RWPE2 (cell line): Measurements from ENCODE around the gene NR1D2.

Experiments
- ATAC-seq: fragments of 200-7000 bp; cut with Tn5 transposase; 3 replicates; pipeline ENCODE4 v1.9.1; 2021; ENCODE audit warnings: low read depth
- DNase-seq: peaks from one replicate; pipeline ENCODE4 v3.0.0-alpha.2; 2020; ENCODE audit warnings: low spot score
- H3K27ac ChIP-seq: fragments of 450-650 bp; 2 replicates; pipeline ENCODE4 v1.5.1; 2017; ENCODE audit warnings: mild to moderate bottlenecking; ENCODE audit not compliant: poor library complexity, severe bottlenecking
- H3K27me3 ChIP-seq: fragments of 250-450 bp; sonication (Bioruptor Pico); 2 replicates; pipeline ENCODE4 v1.5.1; 2021; ENCODE audit warnings: mild to moderate bottlenecking, moderate library complexity; ENCODE audit not compliant: insufficient read depth, poor library complexity, severe bottlenecking
- H3K36me3 ChIP-seq: fragments of 250-450 bp; sonication (Bioruptor Pico); 2 replicates; pipeline ENCODE4 v1.5.1; 2020; ENCODE audit warnings: low read depth, mild to moderate bottlenecking, moderate library complexity
- H3K4me1 ChIP-seq: fragments of 250-450 bp; sonication (Bioruptor Pico); 2 replicates; pipeline ENCODE4 v1.5.1; 2021; ENCODE audit warnings: mild to moderate bottlenecking, moderate library complexity; ENCODE audit not compliant: insufficient read depth, poor library complexity, severe bottlenecking
- H3K4me3 ChIP-seq: fragments of 250-450 bp; sonication (Bioruptor Pico); 2 replicates; pipeline ENCODE4 v1.5.1; 2021; ENCODE audit warnings: mild to moderate bottlenecking, moderate library complexity; ENCODE audit not compliant: severe bottlenecking
- H3K9me3 ChIP-seq: fragments of 250-450 bp; sonication (Bioruptor Pico); 2 replicates; pipeline ENCODE4 v1.5.1; 2021; ENCODE audit warnings: mild to moderate bottlenecking, moderate library complexity; ENCODE audit not compliant: severe bottlenecking
- TF ChIP-seq, protein P1 (sequence below): fragments of 450-650 bp; IDR thresholded peaks from one replicate; pipeline ENCODE4 v1.5.1; 2017; ENCODE audit warnings: mild to moderate bottlenecking, moderate library complexity; ENCODE audit not compliant: poor library complexity, severe bottlenecking

Gene NR1D2

DNA sequence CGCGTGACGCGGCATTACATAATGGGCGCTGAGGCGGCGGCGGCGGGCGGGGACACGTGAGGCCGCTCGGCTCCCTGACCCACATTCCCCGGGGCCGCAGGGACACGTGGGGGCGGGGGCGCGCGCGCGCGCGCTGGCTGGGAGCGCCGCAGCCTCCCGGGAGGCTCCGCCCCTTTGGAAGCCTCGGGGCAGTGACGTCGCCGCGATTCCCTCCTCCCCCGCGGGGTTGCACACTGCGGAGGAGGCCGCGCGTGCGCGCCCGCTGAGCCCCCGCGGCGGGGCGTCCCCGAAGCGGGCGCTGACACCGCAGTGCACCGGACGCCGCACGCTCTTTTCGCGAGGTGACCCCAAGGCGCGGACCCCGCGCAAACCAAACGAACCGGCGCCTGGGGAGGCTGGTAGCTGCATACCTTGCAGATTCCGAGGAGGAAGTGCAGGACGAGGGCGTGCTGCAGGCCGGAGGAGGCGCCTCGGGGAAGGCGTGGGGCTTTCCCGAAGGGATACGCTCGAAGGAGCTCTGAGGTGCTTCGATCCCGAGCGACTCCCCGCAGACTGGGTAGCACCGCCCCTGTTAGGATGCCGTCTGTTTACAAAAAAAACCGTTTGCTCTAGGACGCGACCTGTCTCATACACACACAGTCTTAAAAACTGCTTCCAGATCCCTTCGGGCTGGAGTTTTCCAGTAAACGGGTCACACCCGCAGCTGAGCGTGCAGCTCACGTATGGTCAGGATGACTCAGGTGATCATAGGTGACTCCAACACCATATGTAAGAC is 1.0 kb downstream of the NR1D2 start:
- H3K9me3 ChIP-seq = no peaks in the 10 kb centered on the region
- DNase-seq (peak; percentile 93), ATAC-seq (peak; percentile 72)
- no peaks in the 10 kb centered on the region for H3K36me3 ChIP-seq
- H3K4me3 ChIP-seq = peak overlapping the region; percentile 98
- H3K27me3 ChIP-seq = no peaks in the 10 kb centered on the region
- peak overlapping the region; percentile 76 for H3K27ac ChIP-seq
- TF ChIP-seq, protein P1, sequence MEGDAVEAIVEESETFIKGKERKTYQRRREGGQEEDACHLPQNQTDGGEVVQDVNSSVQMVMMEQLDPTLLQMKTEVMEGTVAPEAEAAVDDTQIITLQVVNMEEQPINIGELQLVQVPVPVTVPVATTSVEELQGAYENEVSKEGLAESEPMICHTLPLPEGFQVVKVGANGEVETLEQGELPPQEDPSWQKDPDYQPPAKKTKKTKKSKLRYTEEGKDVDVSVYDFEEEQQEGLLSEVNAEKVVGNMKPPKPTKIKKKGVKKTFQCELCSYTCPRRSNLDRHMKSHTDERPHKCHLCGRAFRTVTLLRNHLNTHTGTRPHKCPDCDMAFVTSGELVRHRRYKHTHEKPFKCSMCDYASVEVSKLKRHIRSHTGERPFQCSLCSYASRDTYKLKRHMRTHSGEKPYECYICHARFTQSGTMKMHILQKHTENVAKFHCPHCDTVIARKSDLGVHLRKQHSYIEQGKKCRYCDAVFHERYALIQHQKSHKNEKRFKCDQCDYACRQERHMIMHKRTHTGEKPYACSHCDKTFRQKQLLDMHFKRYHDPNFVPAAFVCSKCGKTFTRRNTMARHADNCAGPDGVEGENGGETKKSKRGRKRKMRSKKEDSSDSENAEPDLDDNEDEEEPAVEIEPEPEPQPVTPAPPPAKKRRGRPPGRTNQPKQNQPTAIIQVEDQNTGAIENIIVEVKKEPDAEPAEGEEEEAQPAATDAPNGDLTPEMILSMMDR = no peak
- peaks cover 34% of the 10 kb centered on the region for H3K4me1 ChIP-seq

DNA sequence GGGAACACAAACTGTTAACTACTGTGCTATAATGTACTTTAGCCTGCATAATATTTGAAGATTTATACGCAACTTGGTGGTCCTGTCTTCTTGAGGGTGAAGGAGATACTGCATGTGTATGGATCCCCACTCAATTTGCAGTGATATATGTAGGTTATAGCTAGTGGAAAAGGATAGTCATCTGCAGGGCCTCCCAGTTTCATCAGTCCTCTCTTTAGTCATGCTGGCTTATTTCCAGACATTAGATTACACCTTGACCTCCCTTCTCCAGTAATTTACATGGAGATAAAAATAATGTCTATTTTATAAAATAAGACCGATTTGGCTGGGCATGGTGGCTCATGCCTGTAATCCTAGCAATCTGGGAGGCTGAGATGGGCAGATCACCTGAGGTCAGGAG is 3.7 kb downstream of the NR1D2 start:
- Histone ChIP-seq H3K4me3 (no peak overlapping the region), H3K27me3 (no peaks in the 10 kb centered on the region), H3K4me1 (peaks cover 34% of the 10 kb centered on the region), H3K27ac (no peak overlapping the region), H3K36me3 (no peaks in the 10 kb centered on the region), H3K9me3 (no peaks in the 10 kb centered on the region)
- ATAC-seq (no peak), DNase-seq (no peak)
- TF ChIP-seq, protein P1 = no peak

DNA sequence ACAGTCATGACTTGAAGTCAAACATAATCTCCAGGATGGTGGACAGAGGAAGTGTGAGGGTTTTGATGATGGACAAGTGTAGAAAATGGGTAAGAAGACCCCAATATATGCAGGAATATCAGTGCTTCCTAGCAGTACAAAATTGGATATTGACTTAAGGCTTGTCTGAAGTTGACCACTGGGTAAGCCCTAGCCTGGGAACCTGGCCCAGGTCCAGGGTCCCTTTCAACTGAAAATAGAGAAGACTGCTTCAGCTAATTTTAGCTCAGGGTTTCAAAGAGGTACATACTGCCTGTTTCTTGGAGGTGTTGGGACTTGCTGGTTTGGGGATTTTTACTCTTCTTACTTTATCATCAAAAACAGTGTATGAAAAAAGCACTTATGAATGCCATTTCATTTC is 4.7 kb downstream of the NR1D2 start:
- TF ChIP-seq, protein P1 = no peak
- Histone ChIP-seq H3K36me3 (peaks cover 4% of the 10 kb centered on the region; the same call in 1 of the 2 replicates), H3K27ac (no peak overlapping the region), H3K4me1 (peaks cover 34% of the 10 kb centered on the region), H3K27me3 (no peaks in the 10 kb centered on the region), H3K4me3 (no peak overlapping the region), H3K9me3 (no peaks in the 10 kb centered on the region)
- DNase-seq (no peak), ATAC-seq (no peak)

DNA sequence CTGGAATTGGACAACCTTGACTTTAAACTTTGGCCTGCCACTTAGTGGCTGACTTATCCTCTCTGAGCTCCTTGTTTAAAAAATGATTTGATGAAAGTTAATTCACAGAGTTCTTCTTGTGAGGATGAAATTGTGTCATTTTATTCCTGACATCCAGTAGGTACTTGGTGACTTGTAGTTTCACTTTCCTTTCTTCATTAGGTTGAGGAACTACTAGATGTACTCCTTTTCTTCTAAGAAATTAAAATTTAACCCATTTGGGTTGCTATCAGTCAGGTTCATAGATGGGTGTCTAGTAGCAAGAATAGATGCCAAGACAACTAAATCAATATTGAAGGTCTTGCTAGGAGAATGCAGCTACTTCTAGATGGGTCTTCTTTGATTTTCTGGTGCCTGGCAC is 5.2 kb downstream of the NR1D2 start:
- DNase-seq (no peak), ATAC-seq (no peak)
- Histone ChIP-seq H3K4me1 (peaks cover 34% of the 10 kb centered on the region), H3K4me3 (no peak overlapping the region), H3K9me3 (no peaks in the 10 kb centered on the region), H3K36me3 (peaks cover 5% of the 10 kb centered on the region; the same call in 1 of the 2 replicates), H3K27ac (no peak overlapping the region), H3K27me3 (no peaks in the 10 kb centered on the region)
- TF ChIP-seq, protein P1 = no peak

DNA sequence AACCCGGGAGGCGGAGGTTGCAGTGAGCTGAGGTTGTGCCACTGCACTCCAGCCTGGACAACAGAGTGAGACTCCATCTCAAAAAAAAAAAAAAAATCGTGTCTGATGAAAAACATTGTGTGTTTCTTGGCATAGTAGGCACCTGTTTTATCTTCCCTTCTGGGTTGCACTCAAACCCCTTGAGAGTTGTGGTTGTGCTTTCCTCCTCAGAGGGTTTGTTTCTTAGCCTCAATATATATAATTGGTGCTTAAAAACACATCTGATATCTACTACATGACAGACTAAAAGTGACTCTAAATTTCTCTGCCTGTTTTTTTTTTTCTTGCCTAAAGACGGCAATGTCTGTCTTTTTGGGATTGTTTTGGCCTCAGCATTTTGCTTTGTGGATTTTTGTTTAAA is 7.6 kb downstream of the NR1D2 start:
- Histone ChIP-seq H3K4me3 (no peak overlapping the region), H3K27me3 (no peaks in the 10 kb centered on the region), H3K4me1 (peaks cover 23% of the 10 kb centered on the region), H3K27ac (no peak overlapping the region), H3K9me3 (no peaks in the 10 kb centered on the region), H3K36me3 (peaks cover 8% of the 10 kb centered on the region)
- DNase-seq (no peak), ATAC-seq (no peak)
- TF ChIP-seq, protein P1 = no peak
